ENCODE measurements around the gene LRTM2. TPM values are rescaled to one million over a fixed set of nuclear protein-coding genes. Genes with fewer than 3 reads are reported as not detected.

The LRTM2 gene
- total RNA-seq = 0.10 TPM

- no peaks in the 10 kb centered on the region for H3K9me3 ChIP-seq (ENCODE audit: low read depth, low read length)
- H3K4me1 ChIP-seq (ENCODE audit: insufficient read depth, low read length) = no peaks in the 10 kb centered on the region
- peaks cover 24% of the 10 kb centered on the region for H3K27me3 ChIP-seq (ENCODE audit: insufficient read depth, low read length)
Measured at GRCh38 chr12:1820191-1820895, at the start of gene LRTM2. Gene LRTM2 (plus strand): TSS chr12:1820565. CDS start chr12:1828149, 7,584 bp downstream.

GRCh38 chr12:1773937-1774655 is 46.3 kb upstream of the LRTM2 start:
- Histone ChIP-seq H3K27me3 (ENCODE audit: insufficient read depth, low read length) (no peaks in the 10 kb centered on the region), H3K4me1 (ENCODE audit: insufficient read depth, low read length) (no peaks in the 10 kb centered on the region), H3K9me3 (ENCODE audit: low read depth, low read length) (no peaks in the 10 kb centered on the region), H3K4me3 (ENCODE audit: low read length) (no peak overlapping the region)

More at GRCh38 chr12:1820191-1820895, at the start of gene LRTM2:
- H3K4me3 ChIP-seq (ENCODE audit: low read length) = no peak within 1 kb of the TSS

DNA sequence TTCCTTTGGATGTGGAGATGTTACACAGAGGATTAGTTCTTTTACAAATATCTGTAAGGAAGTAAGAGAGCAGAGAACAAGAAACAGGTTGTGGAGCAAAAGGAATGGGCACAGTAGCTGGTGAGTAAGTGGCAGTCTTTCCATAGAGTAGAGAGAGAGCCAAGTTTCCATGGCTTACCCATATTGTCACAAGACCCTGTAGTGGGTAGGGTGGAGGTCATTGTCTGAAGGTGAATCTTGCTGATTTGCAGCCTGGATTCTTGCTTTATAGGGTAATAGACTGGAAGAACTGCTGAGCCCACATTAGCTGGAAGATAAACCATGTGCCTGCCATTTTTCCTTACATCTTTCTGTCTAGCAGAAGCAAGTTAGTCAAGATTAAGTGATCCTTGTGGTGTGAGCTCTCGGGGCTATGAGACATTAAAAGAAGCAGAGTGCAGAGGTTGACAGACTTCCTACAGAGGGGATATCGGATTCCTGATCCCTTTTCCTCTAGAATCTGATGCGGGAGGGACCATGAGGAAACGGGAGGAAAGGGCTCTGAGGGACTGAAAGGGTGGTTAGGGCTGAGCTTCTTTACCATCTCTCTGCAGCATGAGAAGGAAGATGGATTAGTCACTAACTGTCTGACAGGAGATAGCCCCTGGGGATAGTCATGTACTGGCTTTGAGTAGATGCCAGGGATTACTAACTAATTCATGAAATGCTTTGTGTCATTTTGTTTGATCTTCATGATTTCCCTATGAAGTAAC is 44.0 kb upstream of the LRTM2 start:
- no peaks in the 10 kb centered on the region for H3K27me3 ChIP-seq (ENCODE audit: insufficient read depth, low read length)
- H3K4me1 ChIP-seq (ENCODE audit: insufficient read depth, low read length) = no peaks in the 10 kb centered on the region
- H3K9me3 ChIP-seq (ENCODE audit: low read depth, low read length) = no peaks in the 10 kb centered on the region
- H3K4me3 ChIP-seq (ENCODE audit: low read length) = no peak overlapping the region

- Histone ChIP-seq H3K27me3 (ENCODE audit: insufficient read depth, low read length) (no peaks in the 10 kb centered on the region), H3K9me3 (ENCODE audit: low read depth, low read length) (no peaks in the 10 kb centered on the region), H3K4me1 (ENCODE audit: insufficient read depth, low read length) (no peaks in the 10 kb centered on the region)
Measured at GRCh38 chr12:1777798-1778197, 42.6 kb upstream of the LRTM2 start.

GRCh38 chr12:1778911-1779310 is 41.5 kb upstream of the LRTM2 start:
- H3K4me1 ChIP-seq (ENCODE audit: insufficient read depth, low read length) = no peaks in the 10 kb centered on the region
- no peaks in the 10 kb centered on the region for H3K9me3 ChIP-seq (ENCODE audit: low read depth, low read length)
- H3K27me3 ChIP-seq (ENCODE audit: insufficient read depth, low read length) = no peaks in the 10 kb centered on the region
- no peak overlapping the region for H3K4me3 ChIP-seq (ENCODE audit: low read length)

More at GRCh38 chr12:1777798-1778197, 42.6 kb upstream of the LRTM2 start:
- H3K4me3 ChIP-seq (ENCODE audit: low read length) = no peak overlapping the region

DNA sequence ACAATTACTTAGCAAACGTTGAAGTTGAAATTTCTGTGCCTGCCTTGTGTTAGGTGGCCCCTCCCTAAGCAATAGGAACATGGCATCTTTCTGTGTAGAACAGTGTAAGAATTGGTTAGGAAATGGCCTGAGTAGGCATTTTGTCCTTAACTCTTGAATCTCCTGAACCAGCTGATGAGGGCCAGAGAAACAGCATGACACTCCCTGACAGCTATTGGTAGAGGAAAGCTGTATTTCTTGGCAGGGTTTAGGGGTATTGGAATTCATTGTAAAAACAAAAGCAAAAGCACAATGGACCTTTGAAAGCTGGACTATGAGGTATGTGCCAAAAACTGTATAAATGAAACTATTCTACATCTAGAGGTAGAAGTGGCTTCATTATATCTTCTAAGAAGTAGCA is 40.6 kb upstream of the LRTM2 start:
- Histone ChIP-seq H3K27me3 (ENCODE audit: insufficient read depth, low read length) (no peaks in the 10 kb centered on the region), H3K4me3 (ENCODE audit: low read length) (no peak overlapping the region), H3K9me3 (ENCODE audit: low read depth, low read length) (no peaks in the 10 kb centered on the region), H3K4me1 (ENCODE audit: insufficient read depth, low read length) (no peaks in the 10 kb centered on the region)

DNA sequence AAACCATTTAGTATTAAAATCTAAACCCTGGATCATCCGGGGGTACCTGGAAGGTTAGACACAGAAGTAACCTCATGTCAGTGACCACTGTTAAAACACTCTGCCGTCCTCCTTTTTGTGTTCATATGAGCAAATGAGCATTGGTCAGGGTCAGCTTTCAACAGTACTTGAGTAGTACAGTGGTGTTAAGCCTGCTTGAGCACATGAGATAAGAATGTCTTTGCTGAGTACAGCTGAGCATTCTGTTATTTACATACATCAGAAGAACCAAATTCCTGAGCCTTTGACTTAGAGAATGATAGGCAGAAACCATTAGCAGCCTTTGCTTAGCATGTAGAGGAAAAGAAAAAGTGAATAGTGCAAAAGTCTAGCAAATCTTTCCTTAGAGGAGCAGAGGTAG is 38.6 kb upstream of the LRTM2 start:
- Histone ChIP-seq H3K4me1 (ENCODE audit: insufficient read depth, low read length) (no peaks in the 10 kb centered on the region), H3K4me3 (ENCODE audit: low read length) (no peak overlapping the region), H3K9me3 (ENCODE audit: low read depth, low read length) (no peaks in the 10 kb centered on the region), H3K27me3 (ENCODE audit: insufficient read depth, low read length) (no peaks in the 10 kb centered on the region)

DNA sequence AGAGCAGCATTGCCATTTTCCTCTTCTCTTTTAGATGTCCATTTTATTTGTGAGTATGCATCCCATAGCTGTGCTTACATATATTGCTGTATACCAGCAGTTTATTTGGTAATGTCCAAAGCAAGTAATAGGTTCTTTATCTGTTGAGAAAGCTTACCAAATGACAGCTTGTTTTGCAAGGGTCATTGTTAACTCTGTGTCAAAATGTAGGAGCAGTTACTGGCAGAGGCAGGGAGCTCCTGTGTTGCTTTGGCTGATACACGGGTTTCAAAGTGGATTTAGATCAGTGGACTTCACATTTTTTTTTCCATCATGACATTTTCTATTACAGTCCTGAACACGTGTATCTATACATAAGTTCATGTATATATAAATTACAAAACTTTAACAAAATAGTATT is 38.1 kb upstream of the LRTM2 start:
- H3K4me1 ChIP-seq (ENCODE audit: insufficient read depth, low read length) = no peaks in the 10 kb centered on the region
- H3K27me3 ChIP-seq (ENCODE audit: insufficient read depth, low read length) = no peaks in the 10 kb centered on the region
- no peak overlapping the region for H3K4me3 ChIP-seq (ENCODE audit: low read length)
- H3K9me3 ChIP-seq (ENCODE audit: low read depth, low read length) = no peaks in the 10 kb centered on the region

DNA sequence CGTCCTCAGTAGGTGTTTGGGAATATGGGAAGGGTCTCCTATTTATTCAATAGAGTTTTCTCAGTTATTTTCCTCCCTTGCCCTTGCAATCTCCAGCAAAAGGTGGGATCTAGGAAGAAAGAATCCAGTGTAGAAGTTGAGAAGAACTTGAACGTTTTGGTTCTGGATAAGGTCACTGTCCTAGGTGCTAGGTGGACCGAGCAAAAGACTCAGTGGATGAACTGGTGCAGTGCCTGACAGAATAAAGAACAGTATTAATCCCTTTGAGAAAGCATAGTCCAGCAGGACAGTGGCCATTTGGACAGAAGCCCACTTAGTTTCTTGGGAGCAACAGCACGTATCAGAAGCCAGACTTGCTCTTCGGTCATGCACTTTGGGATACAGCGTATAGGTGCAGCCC is 32.7 kb upstream of the LRTM2 start:
- no peak overlapping the region for H3K4me3 ChIP-seq (ENCODE audit: low read length)
- H3K27me3 ChIP-seq (ENCODE audit: insufficient read depth, low read length) = no peaks in the 10 kb centered on the region
- H3K9me3 ChIP-seq (ENCODE audit: low read depth, low read length) = no peaks in the 10 kb centered on the region
- peaks cover 11% of the 10 kb centered on the region for H3K4me1 ChIP-seq (ENCODE audit: insufficient read depth, low read length)

GRCh38 chr12:1790444-1790843 is 29.9 kb upstream of the LRTM2 start:
- no peak overlapping the region for H3K4me3 ChIP-seq (ENCODE audit: low read length)
- no peaks in the 10 kb centered on the region for H3K9me3 ChIP-seq (ENCODE audit: low read depth, low read length)
- peaks cover 13% of the 10 kb centered on the region for H3K4me1 ChIP-seq (ENCODE audit: insufficient read depth, low read length)
- no peaks in the 10 kb centered on the region for H3K27me3 ChIP-seq (ENCODE audit: insufficient read depth, low read length)

GRCh38 chr12:1791104-1791841 is 29.1 kb upstream of the LRTM2 start:
- no peaks in the 10 kb centered on the region for H3K9me3 ChIP-seq (ENCODE audit: low read depth, low read length)
- peaks cover 19% of the 10 kb centered on the region for H3K4me1 ChIP-seq (ENCODE audit: insufficient read depth, low read length)
- H3K4me3 ChIP-seq (ENCODE audit: low read length) = no peak overlapping the region
- H3K27me3 ChIP-seq (ENCODE audit: insufficient read depth, low read length) = no peaks in the 10 kb centered on the region

DNA sequence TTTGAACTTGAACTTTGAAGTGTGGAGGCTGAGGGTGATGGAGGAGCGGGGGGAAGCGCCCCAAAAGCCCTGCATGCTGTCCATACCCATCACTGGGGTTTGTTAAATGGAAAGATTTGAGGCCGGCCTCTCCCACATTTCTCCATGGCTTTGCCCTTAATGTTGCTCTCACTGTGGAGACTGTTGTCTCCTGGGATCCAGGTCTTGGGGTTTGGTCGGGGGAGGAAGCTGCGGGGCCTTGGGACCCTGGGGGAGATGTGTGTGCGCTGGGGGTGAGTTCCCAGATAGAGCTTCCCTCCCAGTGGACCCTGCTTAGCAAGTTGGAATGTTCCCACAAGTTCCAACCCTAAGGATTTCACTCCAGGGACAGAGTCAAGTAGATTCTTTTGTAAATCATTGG is 28.0 kb upstream of the LRTM2 start:
- peaks cover 28% of the 10 kb centered on the region for H3K4me1 ChIP-seq (ENCODE audit: insufficient read depth, low read length)
- no peaks in the 10 kb centered on the region for H3K9me3 ChIP-seq (ENCODE audit: low read depth, low read length)
- no peaks in the 10 kb centered on the region for H3K27me3 ChIP-seq (ENCODE audit: insufficient read depth, low read length)
- H3K4me3 ChIP-seq (ENCODE audit: low read length) = no peak overlapping the region

GRCh38 chr12:1793426-1794210 is 26.7 kb upstream of the LRTM2 start:
- H3K27me3 ChIP-seq (ENCODE audit: insufficient read depth, low read length) = no peaks in the 10 kb centered on the region
- H3K4me1 ChIP-seq (ENCODE audit: insufficient read depth, low read length) = peaks cover 34% of the 10 kb centered on the region
- no peak overlapping the region for H3K4me3 ChIP-seq (ENCODE audit: low read length)
- no peaks in the 10 kb centered on the region for H3K9me3 ChIP-seq (ENCODE audit: low read depth, low read length)

GRCh38 chr12:1794440-1795090 is 25.8 kb upstream of the LRTM2 start:
- no peaks in the 10 kb centered on the region for H3K9me3 ChIP-seq (ENCODE audit: low read depth, low read length)
- no peaks in the 10 kb centered on the region for H3K27me3 ChIP-seq (ENCODE audit: insufficient read depth, low read length)
- peaks cover 34% of the 10 kb centered on the region for H3K4me1 ChIP-seq (ENCODE audit: insufficient read depth, low read length)
- H3K4me3 ChIP-seq (ENCODE audit: low read length) = no peak overlapping the region
